Spleen (tissue), 11 donors: ENCODE data around the gene COX7A2L. TPM values are rescaled to one million over a fixed set of nuclear protein-coding genes. Genes with fewer than 3 reads are reported as not detected.

Experiments used
- DNase-seq: peaks from one replicate; pipeline ENCODE4 v3.0.0-alpha.2; 2020
- H3K27ac ChIP-seq, 8 donors: fragments of 200-600 bp; sonication (generic) in 7 of 8; 1 replicate in 4 of 8; 2 replicates in 4 of 8; pipeline versions ENCODE4 v1.5.0 to v1.8.0; 2016 to 2021; ENCODE audit warnings: inconsistent platforms in 4 of 8, mild to moderate bottlenecking in 4 of 8, moderate library complexity in 1 of 8
- H3K27me3 ChIP-seq, 7 donors: fragments of 200-600 bp; sonication (generic) in 6 of 7; replicated peaks in 1 of 7; 1 replicate in 4 of 7; 2 replicates in 3 of 7; pipeline versions ENCODE4 v1.5.0 to v1.8.0; 2016 to 2021; ENCODE audit warnings: inconsistent platforms in 3 of 7, mild to moderate bottlenecking in 1 of 7
- H3K36me3 ChIP-seq, 6 donors: fragments of 200-600 bp; sonication (generic) in 5 of 6; 1 replicate in 4 of 6; 2 replicates in 2 of 6; pipeline versions ENCODE4 v1.5.0 to v1.8.0; 2016 to 2021; ENCODE audit warnings: inconsistent platforms in 2 of 6
- H3K4me1 ChIP-seq, 6 donors: fragments of 200-600 bp; sonication (generic) in 5 of 6; 1 replicate in 3 of 6; 2 replicates in 3 of 6; pipeline versions ENCODE4 v1.5.0 to v1.8.0; 2016 to 2021; ENCODE audit warnings: inconsistent platforms in 3 of 6
- H3K4me3 ChIP-seq, 8 donors: fragments of 200-600 bp; sonication (generic) in 7 of 8; 1 replicate in 4 of 8; 2 replicates in 4 of 8; pipeline versions ENCODE4 v1.5.0 to v1.8.0; 2016 to 2021; ENCODE audit warnings: inconsistent platforms in 4 of 8, mild to moderate bottlenecking in 4 of 8, moderate library complexity in 2 of 8
- H3K9me3 ChIP-seq, 8 donors: fragments of 200-600 bp; sonication (generic) in 7 of 8; 1 replicate in 4 of 8; 2 replicates in 4 of 8; pipeline versions ENCODE4 v1.5.0 to v1.8.0; 2016 to 2021; ENCODE audit warnings: inconsistent platforms in 4 of 8
- CTCF ChIP-seq, 11 experiments: fragments of 200-600 bp in 7 of 11; fragments of 450-650 bp in 4 of 11; sonication (generic) in 4 of 11; IDR thresholded peaks in 8 of 11; conservative IDR thresholded peaks in 3 of 11; 1 replicate in 7 of 11; 2 replicates in 4 of 11; pipeline versions ENCODE4 v1.4.0 to v1.8.0; 2016 to 2021; ENCODE audit warnings: antibody characterized with exemption in 11 of 11, inconsistent platforms in 4 of 11, mild to moderate bottlenecking in 1 of 11
- POLR2A ChIP-seq, 3 donors: fragments of 450-650 bp; IDR thresholded peaks; one replicate each; pipeline ENCODE4 v1.5.1; 2017; ENCODE audit warnings: antibody characterized with exemption in 3 of 3, mild to moderate bottlenecking in 1 of 3
- POLR2AphosphoS5 ChIP-seq, 3 donors: sonication (generic); formaldehyde crosslinking; IDR thresholded peaks; one replicate each; pipeline ENCODE4 v1.5.1; 2017; ENCODE audit warnings: antibody characterized with exemption in 3 of 3
- WGBS, 5 donors: extraction: QIAGEN DNeasy Blood & Tissue Kit in 3 of 5; methylation state at CpG; one replicate each; pipeline versions ENCODE4 v1.1.5 to v1.1.7; 2013 to 2018; 5-methylcytosine and 5-hydroxymethylcytosine counted together
- intact Hi-C: fragments of 100-400 bp; cut with DNase I; formaldehyde crosslinking; loops from one replicate; pipeline ENCODE4 v1.15.0; 2023; ENCODE audit warnings: low total_unique reads
- polyA plus RNA-seq, 3 donors: library from polyadenylated mRNA; stranded (reverse); fragments of 200-250 nt; gene quantifications; one replicate each; pipeline ENCODE4 v1.2.1, GENCODE V29; 2013
- total RNA-seq, 7 donors: library from RNA; depleted of rRNA in 3 of 7; stranded (reverse); fragments of >200 nt in 3 of 7; fragmentation: NEBNext Ultra II Directional in 4 of 7; extraction: Animal tissue kit (Norgen Biotek cat#: 25700) in 4 of 7; gene quantifications; one replicate each; pipeline versions ENCODE4 v1.1.0 to v1.2.1, GENCODE V29; 2016 to 2021
- donor health status: healthy with polysubstance abuse.
- donor health status: DM: no; HTN: no; CAD: no; lungs with moderate emphysema.
- donor health status: DM: no; HTN: no; CAD: no.
- donor health status: Bipolar disorder and iron deficiency.
- donor health status: healthy.
- donor health status: DM: no; HTN: no; CAD: no.
- donor health status: DM: yes; HTN: yes; CAD: no.

COX7A2L gene
- total and polyA plus RNA-seq, 10 donors: 63.3 to 144 (median 101) TPM

GRCh38 chr2:42328148-42328833, 32.7 kb downstream of the COX7A2L start:
- Histone ChIP-seq H3K4me1 (peaks cover 0 to 6% (median 0%) of the 10 kb centered on the region in 6 donors), H3K27me3 (no peaks in the 10 kb centered on the region), H3K4me3 (no peak overlapping the region), H3K36me3 (peaks cover 5 to 100% (median 80%) of the 10 kb centered on the region in 6 donors), H3K9me3 (no peaks in the 10 kb centered on the region), H3K27ac (peak overlapping the region in 1 of 8 donors; percentile 12)
- intact Hi-C loops: loop anchor here (10.0 kb wide), 1 partner anchor 233 kb away; no protein-coding TSS in a partner anchor
- DNase-seq: no peak
- 69 to 80% (median 78%) methylated on average over 3 of the region's 3 CpGs for WGBS, 5 donors
- peak in 8 of 11 experiments; percentile 16 to 46 (median 38) for TF ChIP-seq CTCF (IDR thresholded peaks at IDR 0.05 in 8 of 11, conservative IDR thresholded peaks at IDR 0.05 in 3 of 11)
- no peak for TF ChIP-seq POLR2AphosphoS5 (IDR thresholded peaks at IDR 0.05)

GRCh38 chr2:42327125-42327524, 33.9 kb downstream of the COX7A2L start:
- DNase-seq: no peak
- WGBS, 5 donors: 81 to 85% (median 82%) methylated on average over 4 of the region's 4 CpGs
- no peak overlapping the region for H3K27ac ChIP-seq
- no peaks in the 10 kb centered on the region for H3K27me3 ChIP-seq
- peaks cover 5 to 100% (median 73%) of the 10 kb centered on the region in 6 donors for H3K36me3 ChIP-seq
- H3K9me3 ChIP-seq: no peaks in the 10 kb centered on the region
- intact Hi-C loops: loop anchor here (10.0 kb wide), 1 partner anchor 232 kb away; no protein-coding TSS in a partner anchor
- TF ChIP-seq CTCF (IDR thresholded peaks at IDR 0.05 in 8 of 11, conservative IDR thresholded peaks at IDR 0.05 in 3 of 11) (no peak), POLR2A (IDR thresholded peaks at IDR 0.05) (no peak), POLR2AphosphoS5 (IDR thresholded peaks at IDR 0.05) (no peak)
- H3K4me1 ChIP-seq: peaks cover 0 to 6% (median 0%) of the 10 kb centered on the region in 6 donors
- H3K4me3 ChIP-seq: no peak overlapping the region

GRCh38 chr2:42325609-42326008, 35.4 kb downstream of the COX7A2L start:
- TF ChIP-seq CTCF (IDR thresholded peaks at IDR 0.05 in 8 of 11, conservative IDR thresholded peaks at IDR 0.05 in 3 of 11) (no peak), POLR2A (IDR thresholded peaks at IDR 0.05) (no peak), POLR2AphosphoS5 (IDR thresholded peaks at IDR 0.05) (no peak)
- no peak overlapping the region for H3K27ac ChIP-seq
- peaks cover 5 to 100% (median 70%) of the 10 kb centered on the region in 6 donors for H3K36me3 ChIP-seq
- WGBS, 5 donors: 93 to 97% (median 97%) methylated on average over 1 of the region's 1 CpG
- H3K4me3 ChIP-seq: no peak overlapping the region
- no peak for DNase-seq
- no peaks in the 10 kb centered on the region for H3K9me3 ChIP-seq
- H3K4me1 ChIP-seq: peaks cover 0 to 6% (median 0%) of the 10 kb centered on the region in 6 donors
- H3K27me3 ChIP-seq: no peaks in the 10 kb centered on the region
- intact Hi-C loops: loop anchor here (10.0 kb wide), 1 partner anchor 231 kb away; no protein-coding TSS in a partner anchor

- Histone ChIP-seq H3K27ac (peak overlapping the region in 1 of 8 donors; percentile 3), H3K4me1 (peaks cover 0 to 6% (median 0%) of the 10 kb centered on the region in 6 donors), H3K4me3 (no peak overlapping the region), H3K36me3 (peaks cover 3 to 100% (median 67%) of the 10 kb centered on the region in 6 donors), H3K27me3 (no peaks in the 10 kb centered on the region), H3K9me3 (no peaks in the 10 kb centered on the region)
- 71 to 91% (median 80%) methylated on average over 2 of the region's 2 CpGs for WGBS, 5 donors
- no peak for DNase-seq
- intact Hi-C loops: loop anchor here (10.0 kb wide), 1 partner anchor 230 kb away; no protein-coding TSS in a partner anchor
- TF ChIP-seq POLR2A (IDR thresholded peaks at IDR 0.05): no peak
- no peak for TF ChIP-seq POLR2AphosphoS5 (IDR thresholded peaks at IDR 0.05)
- TF ChIP-seq CTCF (IDR thresholded peaks at IDR 0.05 in 8 of 11, conservative IDR thresholded peaks at IDR 0.05 in 3 of 11): no peak
Measured at GRCh38 chr2:42324949-42325348, 36.1 kb downstream of the COX7A2L start.
